Tibial nerve (tissue), 4 donors: ENCODE results near the gene RNASE9.

Source experiments
- CTCF ChIP-seq, 5 experiments: fragments of 200-600 bp in 3 of 5; fragments of 450-650 bp in 2 of 5; sonication (generic) in 3 of 5; IDR thresholded peaks; one replicate each; pipeline ENCODE4 v1.5.1; 2016 to 2019; ENCODE audit warnings: antibody characterized with exemption in 5 of 5, mild to moderate bottlenecking in 3 of 5, moderate library complexity in 2 of 5
- EP300 ChIP-seq, 2 donors: sonication (generic); formaldehyde crosslinking; IDR thresholded peaks; one replicate each; pipeline ENCODE4 v1.6.1; 2017; ENCODE audit warnings: antibody characterized with exemption in 2 of 2, mild to moderate bottlenecking in 1 of 2
- POLR2A ChIP-seq, 2 donors: fragments of 450-650 bp; IDR thresholded peaks; one replicate each; pipeline ENCODE4 v1.6.1; 2017; ENCODE audit warnings: antibody characterized with exemption in 2 of 2, mild to moderate bottlenecking in 2 of 2, moderate library complexity in 2 of 2

- no peak for TF ChIP-seq CTCF (IDR thresholded peaks at IDR 0.05)
- no peak for TF ChIP-seq POLR2A (IDR thresholded peaks at IDR 0.05)
- TF ChIP-seq EP300 (IDR thresholded peaks at IDR 0.05) = no peak
These were observed 46.0 kb upstream of the RNASE9 start for GRCh38 chr14:20606902-20607242.
